GM12865 (cell line): ENCODE measurements around the gene KRTAP3-3.

ENCODE experiments used
- DNase-seq: peaks from one replicate; pipeline ENCODE4 v3.0.0; 2010; ENCODE audit warnings: low read depth
- H3K4me3 ChIP-seq: 2 replicates; pipeline ENCODE4 v1.5.1; 2011; ENCODE audit warnings: mild to moderate bottlenecking, low read depth, low read length, control low read depth
- TF ChIP-seq, protein P1 (sequence below): IDR thresholded peaks from 2 replicates; pipeline ENCODE4 v1.5.1; 2011; ENCODE audit warnings: low read length, control low read depth, low read depth, inconsistent platforms; ENCODE audit not compliant: insufficient read depth; ENCODE audit errors: missing control alignments

The KRTAP3-3 gene

DNA sequence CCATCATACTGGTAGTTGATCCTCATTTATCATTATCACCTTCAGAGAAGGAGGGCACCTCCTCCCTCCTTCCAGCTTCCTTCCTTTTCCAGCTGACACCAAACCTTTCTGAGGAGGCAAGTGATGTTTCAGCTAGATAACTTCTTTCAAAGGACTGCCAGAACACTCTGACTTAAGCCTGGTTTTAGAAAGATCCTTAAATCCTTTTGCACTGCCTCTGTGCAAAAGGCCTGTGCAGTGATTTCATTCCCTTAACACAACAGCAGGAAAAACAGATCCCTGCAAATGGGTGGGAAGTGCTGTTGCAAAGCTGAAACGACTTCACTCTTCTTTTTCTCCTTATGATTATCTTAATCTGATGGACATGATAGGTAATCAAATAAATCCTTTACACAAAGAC, 49.4 kb downstream of the KRTAP3-3 start:
- H3K4me3 ChIP-seq: no peak overlapping the region
- TF ChIP-seq, protein P1, sequence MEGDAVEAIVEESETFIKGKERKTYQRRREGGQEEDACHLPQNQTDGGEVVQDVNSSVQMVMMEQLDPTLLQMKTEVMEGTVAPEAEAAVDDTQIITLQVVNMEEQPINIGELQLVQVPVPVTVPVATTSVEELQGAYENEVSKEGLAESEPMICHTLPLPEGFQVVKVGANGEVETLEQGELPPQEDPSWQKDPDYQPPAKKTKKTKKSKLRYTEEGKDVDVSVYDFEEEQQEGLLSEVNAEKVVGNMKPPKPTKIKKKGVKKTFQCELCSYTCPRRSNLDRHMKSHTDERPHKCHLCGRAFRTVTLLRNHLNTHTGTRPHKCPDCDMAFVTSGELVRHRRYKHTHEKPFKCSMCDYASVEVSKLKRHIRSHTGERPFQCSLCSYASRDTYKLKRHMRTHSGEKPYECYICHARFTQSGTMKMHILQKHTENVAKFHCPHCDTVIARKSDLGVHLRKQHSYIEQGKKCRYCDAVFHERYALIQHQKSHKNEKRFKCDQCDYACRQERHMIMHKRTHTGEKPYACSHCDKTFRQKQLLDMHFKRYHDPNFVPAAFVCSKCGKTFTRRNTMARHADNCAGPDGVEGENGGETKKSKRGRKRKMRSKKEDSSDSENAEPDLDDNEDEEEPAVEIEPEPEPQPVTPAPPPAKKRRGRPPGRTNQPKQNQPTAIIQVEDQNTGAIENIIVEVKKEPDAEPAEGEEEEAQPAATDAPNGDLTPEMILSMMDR: no peak
- no peak for DNase-seq
